Gastrocnemius medialis (tissue), 4 donors: Measurements from ENCODE around the gene GABRG3. TPM values are rescaled to one million over a fixed set of nuclear protein-coding genes. Genes with fewer than 3 reads are reported as not detected.

Experiments
- ATAC-seq, 2 donors: fragments of 150-250 bp; one replicate each; pipeline ENCODE4 v1.9.1; 2016
- DNase-seq, 2 donors: peaks; one replicate each; pipeline ENCODE4 v3.0.0-alpha.2; 2019
- H3K27ac ChIP-seq, 4 donors: fragments of 200-600 bp; sonication (generic); 1 replicate in 1 of 4; 2 replicates in 3 of 4; pipeline ENCODE4 v1.5.1; 2016 to 2018; ENCODE audit warnings: mild to moderate bottlenecking in 2 of 4, moderate library complexity in 1 of 4
- H3K27me3 ChIP-seq, 3 donors: fragments of 200-600 bp; sonication (generic) in 2 of 3; 1 replicate in 1 of 3; 2 replicates in 2 of 3; pipeline versions ENCODE4 v1.5.1 to v1.6.0; 2016 to 2019; ENCODE audit warnings: mild to moderate bottlenecking in 1 of 3, moderate library complexity in 1 of 3
- H3K36me3 ChIP-seq, 2 donors: fragments of 200-600 bp; sonication (generic) in 1 of 2; one replicate each; pipeline ENCODE4 v1.5.1; 2017 to 2018
- H3K4me1 ChIP-seq, 2 donors: fragments of 200-600 bp; sonication (generic) in 1 of 2; one replicate each; pipeline ENCODE4 v1.5.1; 2016 to 2017; ENCODE audit warnings: mild to moderate bottlenecking in 2 of 2
- H3K4me3 ChIP-seq, 4 donors: fragments of 200-600 bp; sonication (generic) in 3 of 4; 1 replicate in 1 of 4; 2 replicates in 3 of 4; pipeline ENCODE4 v1.5.1; 2016 to 2019; ENCODE audit warnings: mild to moderate bottlenecking in 2 of 4
- H3K9me3 ChIP-seq, 3 donors: fragments of 200-600 bp; sonication (generic) in 2 of 3; 1 replicate in 1 of 3; 2 replicates in 2 of 3; pipeline ENCODE4 v1.5.1; 2016 to 2019
- POLR2A ChIP-seq, 2 donors: fragments of 450-650 bp; IDR thresholded peaks; one replicate each; pipeline ENCODE4 v1.6.1; 2017; ENCODE audit warnings: antibody characterized with exemption in 2 of 2, mild to moderate bottlenecking in 2 of 2, moderate library complexity in 2 of 2
- in situ Hi-C, 4 donors: fragments of 200-750 bp; cut with MboI; loops; one replicate each; pipeline versions ENCODE4 v1.15.0 to v1.8.0; 2017; ENCODE audit warnings: low sequenced_read_pairs in 4 of 4
- intact Hi-C: fragments of 100-400 bp; cut with DNase I; formaldehyde crosslinking; loops from one replicate; pipeline ENCODE4 v1.15.1; 2023; ENCODE audit warnings: low total_unique reads
- total RNA-seq, 4 donors: library from RNA; depleted of rRNA; stranded (reverse); fragments of >200 nt; gene quantifications; one replicate each; pipeline versions ENCODE4 v1.1.0 to v1.2.3, GENCODE V29; 2016
- TF ChIP-seq, protein P1 (sequence below), 5 experiments: fragments of 450-650 bp in 3 of 5; fragments of 200-600 bp in 2 of 5; sonication (generic) in 2 of 5; IDR thresholded peaks in 4 of 5; conservative IDR thresholded peaks in 1 of 5; 1 replicate in 4 of 5; 2 replicates in 1 of 5; pipeline ENCODE4 v1.5.1; 2016 to 2019; ENCODE audit warnings: antibody characterized with exemption in 5 of 5, mild to moderate bottlenecking in 3 of 5, moderate library complexity in 3 of 5

GABRG3 gene
- total RNA-seq, 4 donors from 2014 or later, result not detected

GRCh38 chr15:27089676-27090075 lies 118.7 kb downstream of the GABRG3 start:
- ATAC-seq (no peak), DNase-seq (no peak)
- no peak overlapping the region for H3K4me3 ChIP-seq
- H3K9me3 ChIP-seq, result no peaks in the 10 kb centered on the region
- H3K4me1 ChIP-seq, result no peaks in the 10 kb centered on the region
- intact Hi-C loops (no loop called here), in situ Hi-C loops (loop anchor here in 1 of 4 donors (10.0 kb wide), 1 partner anchor 55 kb away; no protein-coding TSS in a partner anchor)
- no peaks in the 10 kb centered on the region for H3K36me3 ChIP-seq
- no peak overlapping the region for H3K27ac ChIP-seq
- no peak for TF ChIP-seq POLR2A (IDR thresholded peaks at IDR 0.05)
- TF ChIP-seq, protein P1, sequence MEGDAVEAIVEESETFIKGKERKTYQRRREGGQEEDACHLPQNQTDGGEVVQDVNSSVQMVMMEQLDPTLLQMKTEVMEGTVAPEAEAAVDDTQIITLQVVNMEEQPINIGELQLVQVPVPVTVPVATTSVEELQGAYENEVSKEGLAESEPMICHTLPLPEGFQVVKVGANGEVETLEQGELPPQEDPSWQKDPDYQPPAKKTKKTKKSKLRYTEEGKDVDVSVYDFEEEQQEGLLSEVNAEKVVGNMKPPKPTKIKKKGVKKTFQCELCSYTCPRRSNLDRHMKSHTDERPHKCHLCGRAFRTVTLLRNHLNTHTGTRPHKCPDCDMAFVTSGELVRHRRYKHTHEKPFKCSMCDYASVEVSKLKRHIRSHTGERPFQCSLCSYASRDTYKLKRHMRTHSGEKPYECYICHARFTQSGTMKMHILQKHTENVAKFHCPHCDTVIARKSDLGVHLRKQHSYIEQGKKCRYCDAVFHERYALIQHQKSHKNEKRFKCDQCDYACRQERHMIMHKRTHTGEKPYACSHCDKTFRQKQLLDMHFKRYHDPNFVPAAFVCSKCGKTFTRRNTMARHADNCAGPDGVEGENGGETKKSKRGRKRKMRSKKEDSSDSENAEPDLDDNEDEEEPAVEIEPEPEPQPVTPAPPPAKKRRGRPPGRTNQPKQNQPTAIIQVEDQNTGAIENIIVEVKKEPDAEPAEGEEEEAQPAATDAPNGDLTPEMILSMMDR (IDR thresholded peaks at IDR 0.05 in 4 of 5, conservative IDR thresholded peaks at IDR 0.05 in 1 of 5), result no peak
- no peaks in the 10 kb centered on the region for H3K27me3 ChIP-seq

DNA sequence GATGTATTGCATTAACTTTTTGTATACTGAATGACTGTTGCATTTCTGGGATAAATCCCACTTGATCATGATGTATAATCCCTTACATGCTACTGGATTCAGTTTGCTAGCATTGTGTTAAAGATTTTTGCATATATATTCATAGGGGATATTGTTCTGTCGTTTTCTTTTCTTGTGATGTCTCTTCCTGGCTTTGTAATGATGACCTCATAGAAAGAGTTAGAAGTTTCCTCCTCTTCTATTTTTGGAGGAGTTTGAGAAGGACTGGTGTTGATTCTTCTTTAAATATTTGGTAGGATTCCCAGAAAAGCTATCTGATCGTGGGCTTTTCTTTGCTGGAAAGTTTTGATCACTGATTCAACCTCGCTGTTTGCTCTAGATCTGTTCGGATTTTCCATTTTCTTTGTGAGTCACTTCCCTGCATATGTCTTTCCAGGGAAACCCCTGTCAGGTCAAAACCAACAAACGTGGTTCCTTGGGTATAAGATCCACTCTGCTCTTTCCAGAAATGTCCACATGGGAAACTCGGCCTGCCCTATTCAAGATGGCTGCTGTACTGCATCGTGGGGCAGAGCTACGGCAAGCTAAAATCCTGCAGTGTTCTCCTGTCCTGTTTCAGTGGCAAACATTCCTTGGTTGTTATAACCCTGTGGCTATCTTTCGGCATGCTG lies 120.4 kb downstream of the GABRG3 start:
- intact Hi-C loops (no loop called here), in situ Hi-C loops (no loop called here)
- ATAC-seq (no peak), DNase-seq (no peak)
- Histone ChIP-seq H3K9me3 (no peaks in the 10 kb centered on the region), H3K4me3 (no peak overlapping the region), H3K27me3 (no peaks in the 10 kb centered on the region), H3K27ac (no peak overlapping the region), H3K36me3 (no peaks in the 10 kb centered on the region), H3K4me1 (no peaks in the 10 kb centered on the region)
- no peak for TF ChIP-seq POLR2A (IDR thresholded peaks at IDR 0.05)
- TF ChIP-seq, protein P1 (IDR thresholded peaks at IDR 0.05 in 4 of 5, conservative IDR thresholded peaks at IDR 0.05 in 1 of 5), result no peak

DNA sequence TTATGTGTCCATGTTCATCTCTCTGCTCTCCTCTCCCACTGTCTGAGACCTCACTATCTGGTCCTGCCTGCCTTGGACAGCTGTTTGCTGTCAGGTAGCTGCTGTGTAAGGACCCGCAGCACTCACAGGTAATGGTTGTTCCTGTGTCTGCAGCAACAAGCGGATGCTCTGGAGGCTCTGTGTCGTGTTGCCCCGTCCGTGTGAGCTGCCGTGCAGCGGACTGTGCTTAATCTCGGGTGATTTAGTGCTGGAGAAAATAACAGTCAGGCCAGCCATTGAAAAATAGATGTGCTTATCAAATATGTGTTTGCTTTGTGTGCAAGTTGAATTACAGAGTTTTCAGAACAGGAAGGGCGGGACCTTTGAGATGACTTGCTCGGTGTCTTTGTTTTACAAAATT lies 121.4 kb downstream of the GABRG3 start:
- in situ Hi-C loops, result no loop called here
- Histone ChIP-seq H3K27ac (no peak overlapping the region), H3K27me3 (no peaks in the 10 kb centered on the region), H3K4me1 (no peaks in the 10 kb centered on the region), H3K36me3 (no peaks in the 10 kb centered on the region), H3K4me3 (no peak overlapping the region), H3K9me3 (no peaks in the 10 kb centered on the region)
- intact Hi-C loops, result no loop called here
- DNase-seq, result no peak
- no peak for ATAC-seq
- no peak for TF ChIP-seq POLR2A (IDR thresholded peaks at IDR 0.05)
- TF ChIP-seq, protein P1 (IDR thresholded peaks at IDR 0.05 in 4 of 5, conservative IDR thresholded peaks at IDR 0.05 in 1 of 5), result no peak

DNA sequence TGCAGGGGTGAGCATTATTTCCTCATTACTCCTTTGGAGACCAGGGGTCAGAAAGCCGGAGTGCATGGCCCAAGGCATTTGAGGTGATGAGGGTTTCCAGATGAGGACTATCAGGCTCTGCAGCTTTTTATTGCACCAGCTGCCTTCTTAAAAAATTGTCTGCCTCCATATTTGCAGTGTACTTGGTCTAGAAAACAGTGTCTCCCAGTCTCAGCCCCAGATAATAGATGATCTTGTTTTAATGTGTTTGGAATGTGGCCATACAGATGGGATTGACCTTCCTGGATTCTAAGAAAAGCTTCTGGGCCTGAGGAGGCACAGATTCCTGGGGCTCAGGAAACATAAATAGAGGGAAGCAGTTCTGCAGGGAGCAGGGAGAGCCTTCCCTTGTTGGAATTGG lies 123.3 kb downstream of the GABRG3 start:
- H3K9me3 ChIP-seq, result no peaks in the 10 kb centered on the region
- intact Hi-C loops, result no loop called here
- ATAC-seq, result no peak
- in situ Hi-C loops, result no loop called here
- H3K27me3 ChIP-seq, result no peaks in the 10 kb centered on the region
- TF ChIP-seq, protein P1 (IDR thresholded peaks at IDR 0.05 in 4 of 5, conservative IDR thresholded peaks at IDR 0.05 in 1 of 5), result no peak
- H3K4me1 ChIP-seq, result no peaks in the 10 kb centered on the region
- no peak overlapping the region for H3K4me3 ChIP-seq
- no peaks in the 10 kb centered on the region for H3K36me3 ChIP-seq
- no peak overlapping the region for H3K27ac ChIP-seq
- DNase-seq, result no peak
